Right cardiac atrium (tissue), 5 donors: ENCODE data around the gene PROS1. TPM values are rescaled to one million over a fixed set of nuclear protein-coding genes. Genes with fewer than 3 reads are reported as not detected.
A peak's percentile ranks its signal among the peaks of the same experiment; 100 is the strongest.

Experiments used
- ATAC-seq, 2 donors: fragments of 200-7000 bp; cut with Tn5 transposase; one replicate each; pipeline versions ENCODE4 v1.8.0 to v1.9.1; 2020; ENCODE audit warnings: moderate library complexity in 2 of 2, mild to moderate bottlenecking in 1 of 2
- DNase-seq, 3 donors: peaks; one replicate each; pipeline ENCODE4 v3.0.0-alpha.2; 2020
- H3K27ac ChIP-seq: one replicate; pipeline ENCODE4 v1.5.1; 2013; ENCODE audit warnings: mild to moderate bottlenecking, low read length, control low read depth, moderate library complexity
- H3K27me3 ChIP-seq: one replicate; pipeline ENCODE4 v1.6.1; 2013; ENCODE audit not compliant: control insufficient read depth, insufficient read depth
- H3K4me1 ChIP-seq: one replicate; pipeline ENCODE4 v1.6.1; 2013; ENCODE audit warnings: low read length; ENCODE audit not compliant: control insufficient read depth, insufficient read depth
- H3K4me3 ChIP-seq: one replicate; pipeline ENCODE4 v1.5.1; 2013; ENCODE audit warnings: low read length, control low read depth
- H3K9me3 ChIP-seq: one replicate; pipeline ENCODE4 v1.6.1; 2013; ENCODE audit warnings: low read length; ENCODE audit not compliant: control insufficient read depth
- WGBS: extraction: QIAGEN DNeasy Blood & Tissue Kit; methylation state at CpG from one replicate; pipeline ENCODE4 v1.1.7; 2013; 5-methylcytosine and 5-hydroxymethylcytosine counted together
- intact Hi-C, 4 donors: fragments of 100-400 bp; cut with DNase I; formaldehyde crosslinking; loops; one replicate each; pipeline versions ENCODE4 v1.11.0 to v1.14.0; 2022 to 2023
- long read RNA-seq, 4 donors: library from polyadenylated mRNA; unstranded; transcript quantifications; one replicate each; pipeline ENCODE4 v2.0.0, GENCODE V29; 2020 to 2021
- polyA plus RNA-seq: library from polyadenylated mRNA; stranded (reverse); fragments of 200-250 nt; gene quantifications from one replicate; pipeline ENCODE4 v1.2.3, GENCODE V29; 2013
- total RNA-seq, 4 donors: library from RNA; stranded (reverse); fragmentation: NEBNext Ultra II Directional; extraction: Animal tissue kit (Norgen Biotek cat#: 25700); gene quantifications; one replicate each; pipeline ENCODE4 v1.2.1, GENCODE V29; 2021
- donor health status: healthy with polysubstance abuse.
- donor health status: DM: no; HTN: yes; CAD: no.
- donor health status: DM: no; HTN: no; CAD: no.
- donor health status: DM: no; HTN: yes; CAD: no; lungs with severe emphysema.
- donor health status: DM: yes; HTN: yes; CAD: no.

The PROS1 gene
- 10 to 100 TPM; 56.9 to 89.7 (median 77.0) TPM for total RNA-seq
- polyA plus RNA-seq: 48.3 TPM
- long read RNA-seq, donor 1, transcript PROS1-202 (15 exons, 3,583 nt): major isoform, 310 of 361 reads
- long read RNA-seq, donor 1, transcript PROS1-212 (16 exons, 3,432 nt): minor isoform, 13 of 361 reads
- long read RNA-seq, donor 1, partial matches to known transcripts: 12 of 361 reads
- long read RNA-seq, donor 1, other reads (novel, unspliced or antisense): 23 of 361 reads
- long read RNA-seq, donor 2, transcript PROS1-202 (15 exons, 3,583 nt): major isoform, 117 of 127 reads
- long read RNA-seq, donor 2, partial matches to known transcripts: 3 of 127 reads
- long read RNA-seq, donor 2, other reads (novel, unspliced or antisense): 6 of 127 reads
- long read RNA-seq, donor 3, transcript PROS1-212 (16 exons, 3,432 nt): minor isoform, 20 of 634 reads
- long read RNA-seq, donor 3, transcript PROS1-202 (15 exons, 3,583 nt): major isoform, 536 of 634 reads
- long read RNA-seq, donor 3, partial matches to known transcripts: 27 of 634 reads
- long read RNA-seq, donor 3, other reads (novel, unspliced or antisense): 47 of 634 reads
- long read RNA-seq, donor 4, transcript PROS1-202 (15 exons, 3,583 nt): major isoform, 161 of 178 reads
- long read RNA-seq, donor 4, partial matches to known transcripts: 4 of 178 reads
- long read RNA-seq, donor 4, other reads (novel, unspliced or antisense): 9 of 178 reads

DNA sequence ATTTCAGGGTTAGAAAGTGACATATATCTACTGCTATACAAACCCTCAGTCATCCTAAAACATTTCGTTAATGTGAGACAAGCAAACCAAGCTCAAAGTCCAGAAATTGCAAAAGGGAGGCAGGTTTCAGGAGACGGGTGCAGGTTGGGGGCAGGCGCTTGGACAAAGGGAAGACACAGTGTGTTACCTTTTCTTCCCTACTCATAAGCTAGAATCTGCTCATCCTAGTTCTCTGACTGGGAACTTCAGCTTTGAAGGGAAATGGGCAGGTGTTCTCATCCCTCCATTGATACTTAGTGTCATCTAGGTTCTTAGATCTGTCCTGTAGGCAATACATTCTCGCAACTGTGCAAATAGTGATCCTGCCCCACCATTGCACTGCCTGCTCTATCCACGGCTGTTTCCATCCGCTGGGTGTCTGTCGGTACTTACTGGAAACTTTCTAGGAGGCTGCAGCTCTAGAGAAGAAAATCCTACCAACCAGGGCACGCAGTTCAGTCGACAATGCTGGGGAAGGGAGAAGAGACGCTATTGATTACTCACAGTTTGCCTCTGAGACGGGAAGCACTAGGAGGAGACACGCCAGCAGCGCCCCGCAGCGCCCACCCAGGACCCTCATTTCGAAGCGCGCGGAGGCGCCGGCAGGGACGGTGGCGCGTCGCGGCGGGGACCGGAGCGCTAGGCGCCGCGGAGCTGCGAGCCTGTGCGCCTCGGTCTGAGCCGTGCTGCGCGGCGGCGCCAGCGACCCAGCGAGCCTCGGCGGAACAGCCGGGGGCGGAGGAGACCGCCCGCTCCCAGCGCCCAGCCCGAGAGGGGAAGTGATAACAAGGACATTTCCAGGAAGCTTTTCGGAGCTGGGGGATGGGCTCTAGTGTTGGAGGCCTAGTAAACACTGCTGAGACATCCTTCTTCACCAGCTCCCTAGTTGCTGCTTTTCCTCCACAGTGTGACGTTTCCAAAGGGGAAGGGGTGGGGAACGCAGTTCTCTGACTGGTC, at the start of gene PROS1:
Gene PROS1, minus strand, starts transcription at position 766 of the 996 bp plus-strand sequence. Its CDS starts 147 bp downstream, at position 619.
- H3K4me1 ChIP-seq: peaks cover 5% of the 10 kb centered on the region
- no peaks in the 10 kb centered on the region for H3K9me3 ChIP-seq
- ATAC-seq (peak; percentile 98 to 99), DNase-seq (peak; percentile 93 to 95 (median 94))
- peak within 1 kb of the TSS; percentile 79 for H3K4me3 ChIP-seq
- 1% methylated on average over 53 of the region's 53 CpGs for WGBS
- H3K27ac ChIP-seq: peak within 1 kb of the TSS; percentile 98
- intact Hi-C loops: loop anchor here in 1 of 4 donors (10.0 kb wide), 1 partner anchor 59 kb away; no protein-coding TSS in a partner anchor
- H3K27me3 ChIP-seq: no peaks in the 10 kb centered on the region

DNA sequence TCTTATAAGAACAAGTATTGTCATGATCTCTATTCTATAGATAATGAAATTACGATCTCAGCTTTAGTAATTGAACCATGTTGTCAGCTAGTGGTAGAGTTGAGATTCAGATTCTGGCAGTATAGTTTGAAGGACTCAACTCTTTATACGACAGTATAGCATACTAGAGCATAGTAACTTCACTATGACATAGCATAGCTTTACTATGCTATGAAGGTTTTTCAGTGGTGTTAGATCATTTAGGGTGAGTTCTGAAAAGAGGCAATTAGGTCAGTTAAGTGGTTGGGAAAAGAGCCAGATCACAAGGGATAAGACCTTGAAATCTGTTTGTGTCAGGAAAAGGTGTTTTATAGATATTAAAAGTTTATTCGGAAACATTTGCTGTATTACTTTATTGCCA, 46.6 kb upstream of the PROS1 start:
- Histone ChIP-seq H3K9me3 (no peaks in the 10 kb centered on the region), H3K27me3 (no peaks in the 10 kb centered on the region), H3K4me3 (no peak overlapping the region), H3K27ac (no peak overlapping the region), H3K4me1 (no peaks in the 10 kb centered on the region)
- 77% methylated on average over 3 of the region's 3 CpGs for WGBS
- no peak for DNase-seq
- no peak for ATAC-seq
- intact Hi-C loops: no loop called here

DNA sequence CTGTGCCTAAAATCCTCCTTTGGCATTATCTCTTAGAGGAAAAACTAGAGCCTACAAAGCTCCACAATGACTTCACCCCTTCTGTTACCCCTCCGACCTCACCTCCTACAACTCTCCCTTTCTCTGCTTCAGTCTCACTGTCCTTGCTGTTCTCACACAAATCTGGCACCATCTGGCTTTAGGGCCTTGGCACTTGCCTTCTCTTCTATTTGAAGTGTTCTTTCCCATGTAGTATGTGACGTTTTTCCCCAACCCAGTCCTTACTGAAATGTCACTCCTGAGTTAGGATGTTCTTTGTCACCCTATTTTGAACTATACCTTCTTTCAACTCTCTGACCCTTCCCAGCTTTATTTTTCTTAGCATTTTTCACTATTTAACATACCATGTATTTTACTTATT, 46.0 kb upstream of the PROS1 start:
- WGBS: 71% methylated on average over 2 of the region's 2 CpGs
- Histone ChIP-seq H3K27me3 (no peaks in the 10 kb centered on the region), H3K9me3 (no peaks in the 10 kb centered on the region), H3K4me1 (no peaks in the 10 kb centered on the region), H3K4me3 (no peak overlapping the region), H3K27ac (no peak overlapping the region)
- peak in 1 of 2 donors; percentile 25 for ATAC-seq
- intact Hi-C loops: no loop called here
- no peak for DNase-seq

DNA sequence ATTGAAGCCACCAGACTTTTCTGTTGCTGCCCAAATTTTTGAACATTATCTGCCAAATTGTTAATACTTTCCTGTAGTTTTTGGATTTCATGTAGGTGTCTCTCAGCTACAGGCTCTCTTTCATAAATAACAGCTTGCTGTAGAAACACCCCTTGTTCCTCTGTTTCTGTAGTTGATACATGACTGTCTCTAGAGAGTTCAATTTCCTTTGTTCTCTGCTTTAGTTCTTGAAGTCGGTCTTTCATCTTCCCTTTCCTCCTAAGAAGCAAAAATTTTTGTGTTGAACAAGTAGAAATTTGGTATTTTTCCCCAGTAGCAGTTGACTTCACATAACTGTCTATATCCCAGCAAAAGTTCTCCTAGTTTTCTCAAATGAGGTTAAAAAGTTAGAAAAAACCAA, 41.3 kb upstream of the PROS1 start:
- no peak overlapping the region for H3K27ac ChIP-seq
- no peaks in the 10 kb centered on the region for H3K27me3 ChIP-seq
- no peaks in the 10 kb centered on the region for H3K9me3 ChIP-seq
- ATAC-seq: no peak
- WGBS: 67% methylated on average over 1 of the region's 1 CpG
- H3K4me1 ChIP-seq: no peaks in the 10 kb centered on the region
- intact Hi-C loops: no loop called here
- no peak overlapping the region for H3K4me3 ChIP-seq
- no peak for DNase-seq

DNA sequence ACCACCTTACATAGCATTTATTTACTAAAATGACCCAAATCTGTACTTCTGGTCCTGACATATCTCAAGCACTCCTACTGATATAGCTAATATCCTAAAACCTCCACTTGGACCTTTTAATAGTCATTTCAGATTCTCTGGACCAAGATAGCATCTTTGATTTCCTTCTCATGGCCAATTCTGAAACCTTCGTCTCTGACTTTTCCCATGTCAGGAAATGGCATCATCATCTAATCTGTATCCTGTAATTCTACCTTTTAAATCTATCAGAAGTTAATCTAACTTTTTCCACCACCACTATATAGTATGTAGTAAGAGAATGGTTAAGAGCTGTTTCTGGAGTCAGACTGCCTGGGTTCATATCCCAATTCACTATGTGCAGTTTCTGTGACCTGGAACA, 38.5 kb upstream of the PROS1 start:
- no peak overlapping the region for H3K27ac ChIP-seq
- H3K9me3 ChIP-seq: no peaks in the 10 kb centered on the region
- DNase-seq: no peak
- no peaks in the 10 kb centered on the region for H3K4me1 ChIP-seq
- H3K27me3 ChIP-seq: no peaks in the 10 kb centered on the region
- no peak overlapping the region for H3K4me3 ChIP-seq
- intact Hi-C loops: no loop called here
- no peak for ATAC-seq
- WGBS: 56% methylated on average over 1 of the region's 1 CpG

DNA sequence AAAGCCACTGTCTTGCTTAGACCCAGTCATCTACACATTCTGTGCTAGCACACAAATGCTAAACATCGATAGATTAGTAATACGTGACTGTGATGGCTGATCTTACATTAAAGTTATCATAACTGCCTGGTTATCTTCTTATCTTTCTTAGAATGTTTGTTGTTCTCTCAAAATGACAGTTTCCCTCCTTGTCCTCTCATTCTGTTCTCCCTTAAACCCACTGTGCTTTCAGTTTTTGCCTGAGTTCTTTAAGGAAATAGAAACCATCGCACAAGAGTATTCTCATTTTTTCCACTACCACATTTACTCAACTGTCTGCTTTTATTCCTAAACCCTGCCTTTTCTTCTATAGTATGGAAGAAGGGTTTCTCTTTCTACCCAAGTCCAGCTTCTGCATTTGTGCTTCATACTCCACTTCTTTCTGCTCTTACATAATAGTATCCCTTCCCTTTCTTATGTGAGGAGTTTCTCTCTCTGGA, 37.6 kb upstream of the PROS1 start:
- DNase-seq (no peak), ATAC-seq (no peak)
- no peaks in the 10 kb centered on the region for H3K4me1 ChIP-seq
- intact Hi-C loops: no loop called here
- 84% methylated on average over 3 of the region's 3 CpGs for WGBS
- no peaks in the 10 kb centered on the region for H3K9me3 ChIP-seq
- H3K27me3 ChIP-seq: no peaks in the 10 kb centered on the region
- no peak overlapping the region for H3K27ac ChIP-seq
- no peak overlapping the region for H3K4me3 ChIP-seq

DNA sequence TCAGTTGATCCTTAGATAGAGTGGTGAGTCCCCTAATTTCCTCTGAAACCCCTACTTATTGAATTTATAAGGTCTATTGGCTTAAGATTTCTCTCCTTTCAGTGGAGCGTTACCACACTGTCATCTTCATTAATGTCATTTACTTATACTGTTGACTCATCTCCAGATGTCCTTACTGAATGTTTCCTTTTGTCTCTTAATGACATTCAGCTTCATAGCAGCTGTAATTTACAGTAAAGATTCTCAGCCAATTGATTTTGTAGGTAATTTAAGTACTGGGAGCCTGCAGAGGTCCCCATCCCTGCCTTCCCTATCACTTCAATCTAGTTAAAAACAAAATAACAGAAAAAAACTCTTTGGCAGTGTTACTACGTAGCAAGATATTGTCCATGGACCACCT, 35.9 kb upstream of the PROS1 start:
- ATAC-seq (no peak), DNase-seq (no peak)
- Histone ChIP-seq H3K27me3 (no peaks in the 10 kb centered on the region), H3K9me3 (no peaks in the 10 kb centered on the region), H3K4me3 (no peak overlapping the region), H3K4me1 (no peaks in the 10 kb centered on the region), H3K27ac (no peak overlapping the region)
- WGBS: 91% methylated on average over 2 of the region's 2 CpGs
- intact Hi-C loops: loop anchor here in 3 of 4 donors (5.0 to 10.0 kb wide), 2 partner anchors 55 to 58 kb away; partner anchors contain the start of genes DHFR2 (in 2 of the 3) and NSUN3 (in 2 of the 3)

DNA sequence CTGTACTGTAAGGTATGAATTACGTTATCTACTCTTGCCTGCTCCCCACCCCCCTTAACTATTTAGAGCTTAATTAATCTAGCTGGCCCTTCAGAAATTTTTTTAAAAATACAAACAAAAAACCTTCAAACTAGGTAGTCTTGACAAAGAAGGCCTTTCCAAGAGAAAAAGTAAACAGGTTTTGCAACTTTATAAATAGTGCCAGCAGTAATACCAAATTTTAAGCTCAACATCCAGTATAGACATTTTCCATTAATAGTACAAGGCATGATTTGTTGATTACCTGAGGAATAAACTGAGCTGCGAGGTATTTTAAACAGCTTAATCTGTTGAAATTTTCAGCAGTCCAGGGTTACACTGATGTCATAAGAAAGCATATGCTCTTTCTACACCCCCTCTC, 34.6 kb upstream of the PROS1 start:
- no peaks in the 10 kb centered on the region for H3K4me1 ChIP-seq

DNA sequence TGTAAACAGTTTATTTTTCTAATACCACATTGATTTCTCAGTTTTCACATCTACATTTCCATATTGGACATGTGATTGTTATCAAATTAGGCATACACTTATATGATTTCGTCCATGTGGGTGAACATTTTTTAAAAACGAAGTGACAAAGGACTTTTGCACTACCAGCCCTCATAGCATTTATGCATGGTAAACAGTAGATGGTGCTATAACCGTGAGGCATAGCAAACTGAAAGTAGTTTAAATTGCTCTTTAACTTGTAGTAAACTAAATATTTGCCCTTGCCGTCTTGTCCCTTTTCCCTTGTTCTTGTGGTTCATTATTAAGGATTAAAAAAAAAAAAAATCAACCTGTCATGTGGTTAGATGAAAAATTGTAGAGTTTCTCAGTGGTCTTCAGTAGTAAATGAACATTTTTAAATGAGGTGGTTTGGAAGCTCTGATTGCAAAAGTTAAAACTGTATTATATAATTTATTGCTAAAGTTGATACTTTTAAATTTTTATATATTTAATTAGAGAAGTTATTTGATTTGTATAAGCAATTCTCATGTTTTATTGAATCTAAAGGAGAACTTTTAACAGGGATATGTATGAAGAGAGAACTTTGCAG, 30.7 kb upstream of the PROS1 start:
- Histone ChIP-seq H3K27me3 (no peaks in the 10 kb centered on the region), H3K4me3 (peak overlapping the region; percentile 50), H3K9me3 (no peaks in the 10 kb centered on the region), H3K27ac (no peak overlapping the region), H3K4me1 (no peaks in the 10 kb centered on the region)
- 1% methylated on average over 4 of the region's 4 CpGs for WGBS
- intact Hi-C loops: loop anchor here in 2 of 4 donors (10.0 kb wide), 1 partner anchor 60 kb away; the partner anchor contains the start of genes DHFR2 (in 2 of the 2) and NSUN3 (in 2 of the 2)
- ATAC-seq (peak; percentile 64 to 69), DNase-seq (no peak)

More for the DNA sequence above, 34.6 kb upstream of the PROS1 start:
- 97% methylated on average over 2 of the region's 2 CpGs for WGBS
- H3K27ac ChIP-seq: no peak overlapping the region
- intact Hi-C loops: loop anchor here in 3 of 4 donors (5.0 to 10.0 kb wide), 2 partner anchors 57 to 59 kb away; partner anchors contain the start of genes DHFR2 (in 2 of the 3) and NSUN3 (in 2 of the 3)
- no peak overlapping the region for H3K4me3 ChIP-seq
- H3K27me3 ChIP-seq: no peaks in the 10 kb centered on the region
- DNase-seq (no peak), ATAC-seq (no peak)
- H3K9me3 ChIP-seq: no peaks in the 10 kb centered on the region
